ENCODE results near the gene MPDU1.
"Not testable (repeated sequence)": the region's sequence is repeated elsewhere in the genome, so short reads cannot be mapped to it uniquely, and the experiment has no call there.

Gene MPDU1

DNA sequence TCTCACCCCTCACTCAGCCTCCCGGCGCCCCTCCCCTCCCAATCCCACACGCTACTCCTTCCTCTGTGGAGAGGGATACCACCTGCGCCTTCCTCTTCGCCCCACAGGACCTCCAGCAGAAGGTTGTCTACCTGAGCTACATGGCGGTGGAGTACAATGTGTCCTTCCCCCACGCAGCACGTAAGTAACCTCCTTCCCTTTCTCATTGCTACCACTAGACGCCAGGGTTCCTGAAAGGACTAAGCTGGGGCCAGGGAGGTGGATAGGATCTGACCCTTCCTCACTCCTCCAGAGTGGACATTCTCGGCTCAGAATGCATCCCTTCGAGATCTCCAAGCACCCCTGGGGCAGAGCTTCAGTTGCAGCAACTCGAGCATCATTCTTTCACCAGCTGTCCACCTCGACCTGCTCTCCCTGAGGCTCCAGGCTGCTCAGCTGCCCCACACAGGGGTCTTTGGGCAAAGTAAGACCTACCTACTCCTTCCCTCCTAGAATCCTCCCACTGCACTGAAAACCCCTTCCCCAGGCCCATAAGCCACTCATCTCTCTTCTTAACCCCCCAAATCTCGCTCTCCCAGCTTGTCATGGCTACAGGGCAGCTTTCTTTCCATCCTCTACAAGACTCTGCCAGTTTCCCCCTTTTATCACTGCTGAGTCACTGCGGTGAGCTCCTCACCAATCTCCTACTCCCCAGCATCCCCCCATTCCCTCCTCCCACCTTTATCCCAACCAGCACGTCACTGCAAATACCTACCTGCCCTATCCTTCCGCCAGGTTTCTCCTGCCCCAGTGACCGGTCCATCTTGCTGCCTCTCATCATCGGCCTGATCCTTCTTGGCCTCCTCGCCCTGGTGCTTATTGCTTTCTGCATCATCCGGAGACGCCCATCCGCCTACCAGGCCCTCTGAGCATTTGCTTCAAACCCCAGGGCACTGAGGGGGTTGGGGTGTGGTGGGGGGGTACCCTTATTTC lies 2.8 kb upstream of the MPDU1 start:
- DNase-seq, result peak in 1 of 2 experiments; percentile 24

DNA sequence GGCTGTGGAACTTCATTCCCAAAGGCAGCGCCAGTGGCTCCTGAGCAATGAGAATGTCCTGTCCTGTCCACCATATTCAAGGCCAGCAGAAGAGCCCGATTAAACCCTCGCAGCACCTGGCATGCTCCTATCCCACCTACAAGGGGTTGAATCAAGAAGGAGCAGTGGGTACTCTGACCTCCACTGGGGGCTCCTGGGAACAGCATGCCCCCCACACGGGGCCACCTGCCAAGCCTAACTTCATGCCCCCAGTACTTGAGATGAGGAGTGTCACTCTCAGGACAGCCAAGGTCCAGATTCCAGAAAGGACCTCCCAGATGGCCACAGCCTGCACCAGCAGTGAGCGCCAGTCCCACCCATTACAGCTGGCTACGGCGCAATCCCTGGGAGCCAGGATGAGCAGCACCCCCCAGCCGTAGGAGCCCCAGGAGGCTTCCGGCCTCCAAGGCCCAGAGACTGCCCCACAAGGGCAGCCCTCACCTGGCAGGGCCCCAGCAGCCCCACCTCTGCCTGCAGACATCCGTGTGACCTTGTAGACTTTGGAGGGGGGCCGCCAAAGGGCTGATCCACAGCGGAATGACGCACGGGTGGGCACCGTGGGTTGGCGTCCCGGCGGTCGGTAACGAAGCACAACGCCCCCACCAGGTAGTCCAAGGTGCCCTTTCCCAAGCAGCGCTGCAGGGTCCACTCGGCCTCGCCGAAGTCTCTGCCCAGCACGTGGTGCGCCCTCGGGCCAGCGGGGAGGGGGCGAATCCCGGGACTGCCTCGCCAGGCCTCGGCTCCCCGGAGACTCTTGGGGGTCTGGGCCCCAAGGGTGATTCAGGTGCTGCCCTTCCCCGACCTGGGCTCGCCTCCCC lies 1.0 kb upstream of the MPDU1 start:
- peak in 1 of 2 experiments; percentile 30 for DNase-seq

DNA sequence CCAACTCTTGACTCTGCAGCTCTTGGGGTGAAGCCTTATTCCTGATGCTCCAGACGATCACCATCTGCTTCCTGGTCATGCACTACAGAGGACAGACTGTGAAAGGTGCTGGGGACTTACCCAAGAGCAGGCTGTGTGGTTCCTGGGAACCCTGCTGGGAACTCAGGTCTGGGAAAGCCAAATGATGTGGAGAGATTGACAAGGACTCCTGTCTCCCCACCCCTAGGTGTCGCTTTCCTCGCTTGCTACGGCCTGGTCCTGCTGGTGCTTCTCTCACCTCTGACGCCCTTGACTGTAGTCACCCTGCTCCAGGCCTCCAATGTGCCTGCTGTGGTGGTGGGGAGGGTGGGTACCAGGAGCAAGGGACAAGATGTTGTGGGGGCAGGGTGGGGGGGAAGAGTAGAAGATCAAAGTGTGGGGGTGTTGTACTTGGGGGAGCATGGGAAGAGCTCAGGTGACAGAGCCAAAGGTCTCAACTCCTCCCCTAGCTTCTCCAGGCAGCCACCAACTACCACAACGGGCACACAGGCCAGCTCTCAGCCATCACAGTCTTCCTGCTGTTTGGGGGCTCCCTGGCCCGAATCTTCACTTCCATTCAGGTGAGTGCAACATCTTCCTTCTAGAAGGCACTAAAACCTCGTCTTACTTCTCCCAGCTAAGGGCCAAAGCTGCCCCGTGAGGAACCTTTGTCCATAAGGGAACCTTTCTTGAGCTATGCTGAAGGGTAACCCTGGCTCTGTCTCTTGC lies 3.2 kb downstream of the MPDU1 start:
- no peak for DNase-seq

DNA sequence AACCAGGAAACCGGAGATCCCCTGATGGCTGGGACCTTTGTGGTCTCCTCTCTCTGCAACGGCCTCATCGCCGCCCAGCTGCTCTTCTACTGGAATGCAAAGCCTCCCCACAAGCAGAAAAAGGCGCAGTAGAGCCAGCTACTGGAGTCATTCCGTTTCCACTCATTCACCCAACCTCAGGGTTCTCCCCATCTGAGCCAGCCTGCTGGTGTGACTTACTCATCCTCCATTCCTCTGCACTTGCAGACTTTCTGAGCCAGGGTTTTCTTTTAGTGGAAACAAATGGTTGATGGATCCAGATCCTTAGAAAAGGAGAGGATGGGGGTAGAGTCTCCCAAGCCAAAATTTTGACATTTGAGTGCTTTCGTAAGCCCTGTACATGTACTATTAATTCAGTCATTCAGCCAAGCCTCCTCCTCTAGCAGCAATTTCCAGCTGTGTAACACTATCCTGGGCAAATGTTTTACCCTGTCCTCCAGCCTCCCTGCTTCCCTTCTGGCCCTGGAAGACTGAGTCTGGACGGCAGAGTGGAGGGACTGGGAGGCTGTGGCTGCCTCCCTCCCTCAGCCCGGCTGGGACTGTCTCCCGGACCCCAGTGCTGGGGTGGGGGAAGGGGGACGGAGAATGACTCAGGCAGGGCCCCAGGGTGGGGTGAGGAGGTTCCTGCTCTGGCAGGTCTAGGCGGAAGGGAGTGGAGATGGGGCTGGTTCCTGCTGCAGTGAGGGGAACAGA lies 3.9 kb downstream of the MPDU1 start:
- no peak for DNase-seq

DNA sequence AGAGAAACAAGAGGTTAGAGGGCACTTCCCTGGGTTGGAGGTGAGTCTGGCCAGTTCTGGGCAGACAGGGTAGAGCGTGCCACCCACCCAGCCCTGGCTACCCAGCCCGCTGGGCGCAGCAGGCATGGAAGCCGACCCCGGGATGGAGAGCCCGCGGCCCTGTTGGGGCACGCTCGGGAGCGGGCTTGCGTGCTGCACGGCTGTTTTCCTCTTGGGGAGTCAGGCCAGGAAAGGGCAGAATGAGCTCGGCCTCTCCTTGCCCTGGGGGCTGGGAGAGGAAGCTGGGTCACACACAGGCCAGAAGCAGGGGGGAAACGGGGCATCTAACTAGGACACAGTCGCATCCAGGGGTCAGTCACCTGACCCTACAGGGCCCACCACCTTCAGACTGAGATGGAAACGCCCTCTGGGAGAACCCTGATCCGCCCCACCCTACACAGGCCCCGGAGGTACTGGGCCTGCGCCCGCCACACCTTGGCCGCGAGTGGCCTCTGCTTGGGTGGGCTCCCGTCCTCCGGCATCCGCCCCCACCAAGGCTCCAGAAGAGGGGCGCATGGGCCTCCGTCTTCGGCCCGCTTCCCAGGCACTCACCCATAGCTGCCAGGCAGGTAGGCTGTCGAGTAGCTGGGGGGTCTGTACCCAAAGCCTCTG lies 5.0 kb downstream of the MPDU1 start:
- no peak for DNase-seq

DNA sequence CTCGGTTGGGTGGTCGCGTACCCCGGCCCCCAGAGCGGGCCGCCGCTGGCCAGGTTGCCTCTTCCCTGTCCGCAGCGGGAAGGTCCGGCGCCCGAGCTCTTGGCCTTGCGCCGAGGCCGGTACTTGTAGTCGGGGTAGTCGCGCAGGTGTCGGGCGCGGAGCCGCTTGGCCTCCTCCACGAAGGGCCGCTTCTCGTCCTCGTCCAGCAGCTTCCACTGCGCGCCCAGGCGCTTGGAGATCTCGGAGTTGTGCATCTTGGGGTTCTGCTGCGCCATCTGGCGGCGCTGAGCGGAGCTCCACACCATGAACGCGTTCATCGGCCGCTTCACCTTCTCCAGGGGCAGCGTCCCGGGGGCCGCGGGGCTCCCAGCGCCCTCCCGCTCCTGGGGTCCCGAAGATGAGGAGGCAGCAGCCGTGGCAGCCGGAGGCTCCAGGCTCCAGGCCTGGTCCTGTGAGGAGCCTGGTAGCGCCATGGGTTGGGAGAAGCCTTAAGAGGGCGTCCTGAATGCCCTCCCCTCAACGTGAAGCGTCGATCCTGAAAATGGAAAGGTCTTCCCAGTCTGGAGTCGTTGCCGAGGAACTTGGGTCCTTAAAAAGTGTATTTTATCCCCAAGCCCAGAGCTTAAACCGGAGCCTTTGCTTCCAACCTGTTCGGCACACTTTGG lies 5.7 kb downstream of the MPDU1 start:
- DNase-seq, result peak; percentile 80 to 81

DNA sequence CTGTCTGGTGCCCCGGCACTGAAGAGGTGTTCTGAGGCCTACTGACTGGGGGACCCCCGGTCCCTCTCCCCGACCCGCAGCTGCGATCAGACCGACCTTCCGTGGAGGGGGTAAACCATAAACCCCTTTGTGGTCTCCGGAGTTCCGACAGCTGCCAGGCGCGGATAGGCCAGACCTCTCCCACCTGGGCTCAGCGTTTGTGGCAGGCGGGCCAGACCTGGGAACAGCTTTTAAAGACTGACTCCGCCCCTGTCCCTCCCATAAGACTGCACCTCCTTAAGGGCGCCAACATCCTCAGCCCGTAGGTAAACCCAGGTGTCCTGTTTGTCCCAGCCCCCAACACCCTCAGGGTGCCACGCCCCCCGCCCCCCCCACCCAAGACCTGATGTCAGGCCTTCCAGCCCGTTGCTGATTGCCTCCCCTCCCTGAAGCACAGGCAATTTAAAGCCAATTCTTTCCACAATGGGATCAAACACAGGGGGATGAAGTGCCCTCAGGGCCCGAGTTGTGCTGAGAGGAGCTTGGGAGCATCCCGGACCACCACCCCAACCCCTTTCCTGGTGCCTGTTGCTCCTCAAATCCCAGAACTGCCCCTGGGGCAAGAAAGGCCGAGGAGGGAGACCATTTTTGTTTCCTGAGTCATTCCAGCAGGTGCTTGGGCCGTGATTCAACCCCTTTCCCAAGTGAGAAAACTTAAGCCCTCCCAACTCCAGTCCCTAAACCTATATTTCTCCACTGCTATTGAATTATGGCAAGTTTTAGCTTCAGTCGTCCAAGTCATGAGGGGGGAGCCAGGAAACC lies 6.4 kb downstream of the MPDU1 start, which contains the start of gene SOX15:
Gene SOX15, minus strand, starts transcription at position 204 of the 801 bp plus-strand sequence. CDS start 418 bp downstream, outside the sequence.
- DNase-seq, result no peak

DNA sequence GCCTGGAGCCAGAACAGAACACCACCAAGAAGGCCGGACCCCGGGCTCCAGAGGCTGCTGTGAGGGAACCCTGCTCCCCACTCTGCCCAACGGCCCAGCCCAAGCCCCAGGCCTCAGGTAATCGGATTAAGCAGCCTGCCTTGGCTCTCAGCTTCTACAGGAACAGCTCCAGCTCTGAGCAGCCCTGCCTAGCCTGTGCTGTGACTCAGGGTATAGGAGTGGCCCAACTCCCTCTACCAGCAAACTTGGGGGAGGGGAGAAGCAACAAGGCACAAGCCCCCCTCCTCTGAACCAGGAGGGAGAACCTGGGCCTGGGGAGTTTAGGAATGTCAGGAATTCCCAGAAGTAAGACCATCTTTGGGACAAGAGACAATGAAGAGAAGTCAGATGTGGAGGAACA lies 7.1 kb downstream of the MPDU1 start:
- no peak for DNase-seq

DNA sequence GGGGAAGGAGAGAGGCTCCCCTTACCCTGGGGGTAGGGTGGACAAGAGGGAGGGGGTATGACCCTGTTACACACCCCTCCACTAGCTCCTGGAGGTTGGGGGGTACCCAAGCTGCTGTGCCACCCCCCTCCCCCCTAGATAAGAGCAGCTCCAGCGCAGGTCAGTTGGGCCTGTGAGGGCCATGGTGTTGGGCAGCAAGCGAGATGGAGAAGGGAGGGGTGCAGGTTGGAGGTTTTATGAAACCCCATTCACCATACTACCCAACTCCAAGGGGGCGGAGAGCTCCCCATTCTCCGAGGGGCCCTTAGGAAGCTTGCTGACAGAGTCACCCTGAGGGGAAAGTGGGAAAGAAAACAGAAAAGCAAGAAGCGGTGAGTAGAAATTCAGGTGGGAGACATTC lies 7.9 kb downstream of the MPDU1 start:
- DNase-seq, result no peak

DNA sequence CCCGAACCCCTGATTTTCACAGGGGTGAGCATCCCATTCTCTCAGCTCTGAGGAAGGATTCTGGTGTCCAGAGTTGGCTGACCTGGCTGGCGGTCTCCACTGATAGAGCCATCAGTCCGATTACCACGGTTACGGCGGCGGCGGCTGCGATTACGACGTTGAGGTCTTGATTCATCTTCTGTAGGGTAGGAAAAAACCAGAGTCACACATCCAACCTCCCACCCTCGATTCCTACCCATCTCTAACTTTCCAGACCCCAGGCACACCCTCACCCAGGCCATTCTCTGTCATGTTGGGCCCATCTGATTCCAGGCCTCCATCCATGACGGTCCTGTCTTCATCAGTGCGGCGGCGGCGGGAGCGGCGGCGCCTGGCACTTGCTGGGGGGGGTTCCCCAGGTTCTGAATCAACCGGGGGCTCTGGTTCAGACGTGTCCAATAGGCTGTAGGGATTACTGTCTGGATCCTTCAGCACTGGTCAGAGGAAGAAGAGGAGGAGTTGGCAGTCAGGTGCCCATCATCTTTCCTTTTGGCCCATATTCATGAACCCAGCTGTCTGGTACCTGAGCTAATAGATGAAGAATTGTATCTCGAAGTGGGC lies 8.9 kb downstream of the MPDU1 start:
- no peak for DNase-seq

DNA sequence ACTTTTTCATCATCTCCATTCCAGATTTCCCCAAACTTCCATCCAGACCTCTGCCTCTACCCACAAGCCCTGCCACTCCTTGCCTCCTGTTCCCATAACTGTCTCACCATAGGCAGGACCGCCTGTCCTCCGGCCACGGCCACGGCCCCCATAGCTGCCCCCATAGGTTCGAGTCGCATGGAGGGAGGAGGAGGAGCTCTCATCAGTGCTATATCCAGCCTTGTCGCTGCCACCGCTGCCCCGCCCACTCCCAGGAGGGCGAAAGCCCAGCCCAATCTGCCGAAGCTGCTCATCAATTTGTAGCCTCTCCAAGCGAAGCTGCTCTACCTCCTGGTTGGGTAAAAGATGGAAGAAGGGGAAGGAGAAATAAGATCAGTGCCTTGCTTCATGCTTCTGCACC lies 9.6 kb downstream of the MPDU1 start:
- peak in 1 of 2 experiments; percentile 19 for DNase-seq

DNA sequence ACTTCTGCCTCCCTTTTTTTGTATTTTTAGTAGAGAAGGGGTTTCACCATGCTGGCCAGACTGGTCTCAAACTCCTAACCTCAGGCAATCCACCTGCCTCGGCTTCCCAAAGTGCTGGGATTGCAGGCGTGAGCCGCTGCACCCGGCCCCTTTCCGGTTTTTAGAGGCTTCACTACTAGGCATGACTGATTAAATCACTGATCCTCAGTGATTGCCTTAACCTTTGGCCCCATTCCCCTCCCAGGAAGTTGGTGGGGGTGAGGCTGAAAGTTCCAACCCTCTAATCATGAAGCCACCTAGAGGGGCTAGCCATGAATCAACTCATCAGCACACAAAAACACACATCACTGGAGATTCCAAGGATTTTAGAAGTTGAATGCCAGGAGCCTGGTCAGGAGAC lies 13.9 kb downstream of the MPDU1 start:
- not testable (repeated sequence) for DNase-seq

DNA sequence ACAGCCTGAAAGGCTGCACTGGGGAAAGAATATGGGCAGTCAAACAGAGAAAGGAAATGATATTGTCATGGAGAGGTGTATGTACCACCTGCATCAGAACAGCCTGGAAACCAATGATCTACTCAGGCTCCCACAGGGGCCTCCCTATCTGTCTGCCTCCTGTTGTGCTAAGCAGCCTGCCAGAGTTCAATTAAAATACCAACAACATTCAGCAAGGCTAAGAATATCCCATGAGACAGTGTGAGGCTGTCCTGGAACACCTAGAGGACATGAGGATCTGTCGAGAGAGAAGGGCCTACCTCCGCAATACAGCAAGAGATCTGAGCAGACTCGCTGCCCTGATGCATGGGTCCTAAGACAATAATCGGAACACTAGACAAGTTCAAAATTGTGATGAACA lies 22.6 kb downstream of the MPDU1 start:
- no peak for DNase-seq

DNA sequence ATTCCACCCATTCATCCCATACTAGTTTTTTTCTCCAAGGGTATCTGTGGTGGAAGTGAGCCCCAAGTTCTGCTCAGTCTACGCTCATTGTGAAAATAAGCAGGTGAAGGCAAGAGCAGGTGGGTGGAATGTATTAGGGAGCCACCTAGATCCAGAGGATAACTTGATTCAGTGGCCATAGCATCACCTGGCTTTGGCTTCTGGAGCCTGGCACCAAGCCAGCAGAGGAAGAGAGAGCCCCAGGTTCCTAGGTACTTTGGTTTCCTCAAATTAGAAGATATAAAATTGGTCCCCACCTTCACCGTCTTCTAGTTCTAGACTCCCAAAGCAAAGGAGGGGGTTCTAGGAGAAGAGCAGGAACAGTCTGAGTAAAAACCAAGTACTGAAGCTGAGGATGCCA lies 27.0 kb downstream of the MPDU1 start:
- no peak for DNase-seq

DNA sequence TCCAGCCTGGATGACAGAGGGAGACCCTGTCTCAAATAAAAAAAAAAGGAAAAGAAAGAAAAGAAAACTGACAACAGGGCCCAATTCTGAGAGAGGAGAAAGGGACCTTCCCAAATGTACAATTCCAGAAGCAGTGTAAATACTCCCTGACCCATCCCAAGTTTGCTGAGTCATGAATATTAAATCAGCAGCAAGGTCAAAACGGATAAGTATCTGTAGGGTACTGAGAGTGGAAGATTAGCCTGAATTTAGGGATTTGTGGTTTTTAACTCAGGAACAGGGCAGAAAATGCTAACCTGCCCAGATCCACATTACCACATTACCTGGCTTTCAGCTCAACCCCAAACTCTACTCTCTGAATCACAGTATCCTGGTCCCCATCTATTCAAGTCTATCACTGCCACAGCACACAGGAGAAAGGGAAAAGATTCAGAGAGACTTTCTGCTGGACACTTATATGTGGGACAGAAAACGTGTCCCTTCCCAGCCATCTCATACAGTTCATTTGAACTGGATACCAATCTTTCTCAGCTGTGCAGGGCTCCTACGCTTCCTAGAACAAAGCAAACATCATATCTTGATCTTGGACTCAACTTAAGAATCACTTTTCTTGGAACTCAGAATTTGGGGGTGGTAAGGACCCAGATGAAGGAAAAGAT lies 28.1 kb downstream of the MPDU1 start:
- no peak for DNase-seq

DNA sequence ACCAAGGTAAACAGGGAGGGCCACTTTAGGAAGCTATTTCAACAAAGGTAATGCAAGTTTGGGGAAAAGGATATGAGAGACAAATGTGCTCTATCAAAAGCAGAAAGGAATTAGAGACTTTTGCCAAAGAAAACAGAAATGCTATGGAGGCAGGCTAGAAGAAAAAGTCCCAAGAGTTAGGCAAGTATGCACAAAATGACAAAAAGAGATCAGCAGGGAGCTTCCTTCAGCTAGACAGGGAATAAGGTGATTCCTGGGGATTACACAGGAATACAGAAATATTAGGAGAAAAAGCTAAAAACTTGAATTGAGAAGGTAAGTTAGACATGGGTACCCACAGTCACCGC lies 28.6 kb downstream of the MPDU1 start:
- no peak for DNase-seq

DNA sequence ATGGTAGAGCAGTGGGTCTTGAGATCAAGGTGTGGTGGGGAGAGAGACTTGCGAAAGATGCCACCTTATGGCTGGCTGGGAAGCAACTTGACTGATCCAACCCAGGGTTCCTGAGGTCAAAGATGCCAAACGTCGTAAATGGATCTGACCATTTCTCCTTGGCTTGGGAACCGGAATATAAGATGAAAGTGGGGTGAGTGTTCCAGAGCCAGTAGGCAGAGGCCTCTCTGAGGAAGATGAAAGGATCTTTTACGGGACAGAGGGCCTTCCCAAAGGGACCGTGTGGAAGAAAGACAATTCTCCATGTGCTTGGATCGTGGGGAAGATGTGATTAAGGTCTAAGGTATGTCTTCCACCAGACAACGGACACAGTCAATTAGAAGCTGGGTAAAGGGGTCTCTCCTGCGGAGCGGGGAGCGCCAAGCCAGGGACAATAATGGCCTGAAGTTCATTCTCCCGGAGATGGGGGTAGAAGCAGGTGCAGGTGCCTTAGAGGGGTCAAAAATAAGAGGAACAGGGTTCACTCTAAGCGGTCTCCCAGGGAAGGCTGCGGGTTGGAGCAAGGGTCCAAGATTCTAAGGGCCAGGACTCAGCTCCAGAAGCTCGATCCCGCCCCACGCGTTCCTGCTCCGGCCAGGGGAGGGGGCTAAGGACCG lies 30.2 kb downstream of the MPDU1 start:
- DNase-seq, result peak; percentile 23 to 29

DNA sequence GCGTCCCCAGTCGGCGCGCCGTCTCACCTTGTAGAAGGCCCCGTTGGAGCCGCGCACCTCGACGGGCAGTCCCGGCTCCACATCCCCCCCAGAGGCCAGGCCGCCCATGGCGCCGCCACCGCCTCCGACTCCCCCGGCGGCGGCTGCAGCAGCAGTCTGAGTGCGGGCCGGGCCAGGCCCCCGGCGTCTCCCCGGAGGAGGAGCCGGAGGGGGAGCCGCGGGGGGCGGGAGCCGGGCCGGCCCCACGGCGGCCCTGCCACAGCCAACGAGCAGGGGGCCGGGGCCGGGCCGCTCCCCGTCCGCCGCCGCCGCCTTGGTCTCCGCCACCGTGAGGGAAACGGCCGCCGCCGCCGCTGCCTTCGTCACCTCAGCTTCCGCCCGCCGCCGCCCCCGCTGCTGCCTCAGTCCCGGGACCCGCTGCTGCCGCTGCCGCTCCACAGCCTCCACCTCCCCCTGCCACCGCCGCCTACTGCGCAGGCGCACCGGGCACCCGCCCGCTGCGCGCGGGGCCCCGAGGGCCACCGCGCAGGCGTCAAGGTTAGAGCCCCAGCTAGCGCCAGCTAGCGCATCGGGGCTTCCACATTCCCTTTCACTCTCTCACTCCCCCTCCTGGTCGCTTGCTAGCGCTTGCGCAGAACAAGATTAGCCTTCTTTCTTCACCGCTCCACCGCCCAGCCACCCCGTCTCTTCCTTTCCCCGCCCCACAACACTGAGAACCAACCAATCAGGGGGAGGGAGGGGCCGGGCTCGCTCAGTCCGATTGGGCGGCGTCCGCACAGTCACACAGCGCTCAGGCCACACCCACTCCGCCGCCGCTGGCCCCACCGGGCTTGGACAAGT lies 31.0 kb downstream of the MPDU1 start, which contains the start of gene FXR2:
Gene FXR2, minus strand, starts transcription at position 473 of the 840 bp plus-strand sequence. Its CDS starts 365 bp downstream, at position 108.
- peak; percentile 99 for DNase-seq
